Sigmoid colon (tissue), 4 donors: ENCODE measurements around the gene DIS3L2.

Experiments
- POLR2AphosphoS5 ChIP-seq, 4 donors: sonication (generic); formaldehyde crosslinking; IDR thresholded peaks; one replicate each; pipeline ENCODE4 v1.6.1; 2017; ENCODE audit warnings: antibody characterized with exemption in 4 of 4
- TF ChIP-seq, protein P1 (sequence below), 4 experiments: fragments of 450-650 bp in 3 of 4; fragments of 200-600 bp in 1 of 4; IDR thresholded peaks; one replicate each; pipeline ENCODE4 v1.5.1; 2016 to 2019; ENCODE audit warnings: antibody characterized with exemption in 4 of 4, mild to moderate bottlenecking in 3 of 4, moderate library complexity in 2 of 4

DNA sequence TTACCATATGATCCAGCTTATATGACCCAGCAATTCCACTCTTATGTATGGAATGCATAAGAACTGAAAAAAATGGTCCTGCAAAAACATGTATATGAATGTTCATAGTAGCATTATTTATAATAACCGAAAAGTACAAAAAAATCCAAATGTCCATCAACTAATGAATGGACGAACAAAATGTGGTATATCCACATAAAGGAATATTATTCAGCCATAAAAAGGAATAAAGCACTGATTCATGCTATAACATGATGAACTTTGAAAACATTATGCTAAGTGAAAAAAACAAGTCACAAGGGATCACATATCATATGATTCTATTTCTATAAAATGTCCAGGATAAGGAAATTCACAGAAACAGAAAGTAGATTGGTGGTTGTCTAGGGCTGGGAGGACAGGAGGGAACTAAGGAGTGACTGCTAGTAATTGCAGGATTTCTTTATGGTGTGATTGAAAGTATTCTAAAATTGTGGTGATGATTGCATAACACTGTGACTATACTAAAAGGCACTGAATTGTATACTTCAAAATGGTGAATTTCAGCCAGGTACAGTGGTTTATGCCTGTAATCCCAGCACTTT, 10.0 kb upstream of the DIS3L2 start:
- no peak for TF ChIP-seq POLR2AphosphoS5 (IDR thresholded peaks at IDR 0.05)
- TF ChIP-seq, protein P1, sequence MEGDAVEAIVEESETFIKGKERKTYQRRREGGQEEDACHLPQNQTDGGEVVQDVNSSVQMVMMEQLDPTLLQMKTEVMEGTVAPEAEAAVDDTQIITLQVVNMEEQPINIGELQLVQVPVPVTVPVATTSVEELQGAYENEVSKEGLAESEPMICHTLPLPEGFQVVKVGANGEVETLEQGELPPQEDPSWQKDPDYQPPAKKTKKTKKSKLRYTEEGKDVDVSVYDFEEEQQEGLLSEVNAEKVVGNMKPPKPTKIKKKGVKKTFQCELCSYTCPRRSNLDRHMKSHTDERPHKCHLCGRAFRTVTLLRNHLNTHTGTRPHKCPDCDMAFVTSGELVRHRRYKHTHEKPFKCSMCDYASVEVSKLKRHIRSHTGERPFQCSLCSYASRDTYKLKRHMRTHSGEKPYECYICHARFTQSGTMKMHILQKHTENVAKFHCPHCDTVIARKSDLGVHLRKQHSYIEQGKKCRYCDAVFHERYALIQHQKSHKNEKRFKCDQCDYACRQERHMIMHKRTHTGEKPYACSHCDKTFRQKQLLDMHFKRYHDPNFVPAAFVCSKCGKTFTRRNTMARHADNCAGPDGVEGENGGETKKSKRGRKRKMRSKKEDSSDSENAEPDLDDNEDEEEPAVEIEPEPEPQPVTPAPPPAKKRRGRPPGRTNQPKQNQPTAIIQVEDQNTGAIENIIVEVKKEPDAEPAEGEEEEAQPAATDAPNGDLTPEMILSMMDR (IDR thresholded peaks at IDR 0.05): no peak
